ENCODE results near the gene RABGAP1L. TPM values are rescaled to one million over a fixed set of nuclear protein-coding genes. Genes with fewer than 3 reads are reported as not detected.

RABGAP1L gene
- total RNA-seq, 1 experiment from 2014 or later: 76.9 TPM

DNA sequence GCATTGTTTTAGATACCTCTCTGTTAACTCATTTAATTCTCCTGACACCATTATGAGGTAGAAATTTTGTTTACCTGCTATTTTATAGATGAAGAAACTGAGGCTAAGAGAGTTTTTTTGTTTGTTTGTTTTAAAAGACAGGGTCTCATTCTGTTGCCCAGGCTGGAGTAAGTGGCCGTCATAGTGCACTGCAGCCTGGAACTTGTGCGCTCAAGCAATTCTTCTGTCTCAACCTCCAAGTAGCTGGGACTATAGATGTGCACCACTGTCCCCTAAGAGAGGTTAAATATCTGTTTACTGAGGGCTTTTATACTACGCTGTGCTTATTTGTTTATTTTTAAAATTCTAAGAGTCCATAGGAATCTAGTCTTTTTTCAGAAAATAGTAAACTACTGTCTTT is 796.8 kb downstream of the RABGAP1L start:
- ChIA-PET CTCF (no interaction called here), POLR2A (no interaction called here)
- H3K27me3 Mint-ChIP-seq (ENCODE audit: low read depth): no peaks in the 10 kb centered on the region
- H3K36me3 Mint-ChIP-seq: peaks cover 40% of the 10 kb centered on the region
- DNase-seq (ENCODE audit: low spot score) (no peak), ATAC-seq (no peak)
- H3K4me1 Mint-ChIP-seq: peaks cover 34% of the 10 kb centered on the region
- H3K27ac Mint-ChIP-seq: no peak overlapping the region
- TF ChIP-seq HMGA2 (CRISPR knock-in tag; IDR thresholded peaks at IDR 0.05) (no peak), CBFB (CRISPR knock-in tag; IDR thresholded peaks at IDR 0.05; ENCODE audit: low read depth) (no peak), TP53 (CRISPR knock-in tag; IDR thresholded peaks at IDR 0.05) (no peak), KAT7 (CRISPR knock-in tag; IDR thresholded peaks at IDR 0.05; ENCODE audit: borderline replicate concordance) (no peak), ZNF263 (CRISPR knock-in tag; IDR thresholded peaks at IDR 0.05; ENCODE audit: low read depth) (no peak), CDX4 (CRISPR knock-in tag; IDR thresholded peaks at IDR 0.05; ENCODE audit: borderline replicate concordance) (no peak), GABPB1 (CRISPR knock-in tag; IDR thresholded peaks at IDR 0.05) (no peak), E2F4 (CRISPR knock-in tag; IDR thresholded peaks at IDR 0.05; ENCODE audit: borderline replicate concordance, low read depth) (no peak), TEAD1 (CRISPR knock-in tag; IDR thresholded peaks at IDR 0.05) (no peak), ZNF317 (CRISPR knock-in tag; IDR thresholded peaks at IDR 0.05; ENCODE audit: borderline replicate concordance, low read depth) (no peak), CTCF (IDR thresholded peaks at IDR 0.05) (no peak), MAX (CRISPR knock-in tag; IDR thresholded peaks at IDR 0.05) (no peak)
- H3K4me3 Mint-ChIP-seq: no peak overlapping the region
- no peaks in the 10 kb centered on the region for H3K9me3 Mint-ChIP-seq

DNA sequence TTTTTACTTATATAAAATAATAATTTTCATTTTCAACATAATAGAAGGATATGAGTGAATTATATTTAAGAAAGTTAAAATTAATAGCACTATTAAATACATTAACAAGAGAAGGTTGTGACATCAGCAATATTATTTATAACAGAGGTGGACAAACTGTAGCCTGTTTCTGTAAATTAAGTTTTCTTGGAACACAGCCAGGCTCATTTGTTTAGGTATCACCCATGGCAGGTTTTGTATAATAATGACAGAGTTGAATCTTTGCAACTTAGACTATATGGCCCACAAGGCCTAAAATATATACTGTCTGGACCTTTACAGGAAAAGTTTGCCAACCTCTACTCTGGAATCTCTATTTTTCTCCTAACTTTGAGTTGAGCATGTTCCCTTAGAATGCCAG is 797.7 kb downstream of the RABGAP1L start:
- no peak for ATAC-seq
- peaks cover 34% of the 10 kb centered on the region for H3K4me1 Mint-ChIP-seq
- ChIA-PET POLR2A (no interaction called here), CTCF (interaction anchor here (1.0 kb wide), 1 partner anchor 30 kb away, joined by 3 read pairs; no protein-coding TSS in a partner anchor)
- no peaks in the 10 kb centered on the region for H3K27me3 Mint-ChIP-seq (ENCODE audit: low read depth)
- no peaks in the 10 kb centered on the region for H3K9me3 Mint-ChIP-seq
- H3K36me3 Mint-ChIP-seq: peaks cover 37% of the 10 kb centered on the region
- H3K4me3 Mint-ChIP-seq: no peak overlapping the region
- no peak for DNase-seq (ENCODE audit: low spot score)
- H3K27ac Mint-ChIP-seq: no peak overlapping the region
- TF ChIP-seq NR3C1 (CRISPR knock-in tag; conservative IDR thresholded peaks at IDR 0.05; ENCODE audit: low read depth) (no peak), ARID4B (CRISPR knock-in tag; IDR thresholded peaks at IDR 0.05; ENCODE audit: borderline replicate concordance) (no peak), ZNF219 (CRISPR knock-in tag; IDR thresholded peaks at IDR 0.05; ENCODE audit: borderline replicate concordance) (no peak), ZNF671 (CRISPR knock-in tag; IDR thresholded peaks at IDR 0.05) (no peak), ZSCAN18 (CRISPR knock-in tag; IDR thresholded peaks at IDR 0.05) (no peak), SMAD3 (CRISPR knock-in tag; IDR thresholded peaks at IDR 0.05; ENCODE audit: borderline replicate concordance) (no peak), MXD4 (CRISPR knock-in tag; IDR thresholded peaks at IDR 0.05; ENCODE audit: borderline replicate concordance) (no peak)
- TF ChIP-seq, protein P1, sequence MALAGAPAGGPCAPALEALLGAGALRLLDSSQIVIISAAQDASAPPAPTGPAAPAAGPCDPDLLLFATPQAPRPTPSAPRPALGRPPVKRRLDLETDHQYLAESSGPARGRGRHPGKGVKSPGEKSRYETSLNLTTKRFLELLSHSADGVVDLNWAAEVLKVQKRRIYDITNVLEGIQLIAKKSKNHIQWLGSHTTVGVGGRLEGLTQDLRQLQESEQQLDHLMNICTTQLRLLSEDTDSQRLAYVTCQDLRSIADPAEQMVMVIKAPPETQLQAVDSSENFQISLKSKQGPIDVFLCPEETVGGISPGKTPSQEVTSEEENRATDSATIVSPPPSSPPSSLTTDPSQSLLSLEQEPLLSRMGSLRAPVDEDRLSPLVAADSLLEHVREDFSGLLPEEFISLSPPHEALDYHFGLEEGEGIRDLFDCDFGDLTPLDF (CRISPR knock-in tag; IDR thresholded peaks at IDR 0.05): no peak
- TF ChIP-seq, protein P2, sequence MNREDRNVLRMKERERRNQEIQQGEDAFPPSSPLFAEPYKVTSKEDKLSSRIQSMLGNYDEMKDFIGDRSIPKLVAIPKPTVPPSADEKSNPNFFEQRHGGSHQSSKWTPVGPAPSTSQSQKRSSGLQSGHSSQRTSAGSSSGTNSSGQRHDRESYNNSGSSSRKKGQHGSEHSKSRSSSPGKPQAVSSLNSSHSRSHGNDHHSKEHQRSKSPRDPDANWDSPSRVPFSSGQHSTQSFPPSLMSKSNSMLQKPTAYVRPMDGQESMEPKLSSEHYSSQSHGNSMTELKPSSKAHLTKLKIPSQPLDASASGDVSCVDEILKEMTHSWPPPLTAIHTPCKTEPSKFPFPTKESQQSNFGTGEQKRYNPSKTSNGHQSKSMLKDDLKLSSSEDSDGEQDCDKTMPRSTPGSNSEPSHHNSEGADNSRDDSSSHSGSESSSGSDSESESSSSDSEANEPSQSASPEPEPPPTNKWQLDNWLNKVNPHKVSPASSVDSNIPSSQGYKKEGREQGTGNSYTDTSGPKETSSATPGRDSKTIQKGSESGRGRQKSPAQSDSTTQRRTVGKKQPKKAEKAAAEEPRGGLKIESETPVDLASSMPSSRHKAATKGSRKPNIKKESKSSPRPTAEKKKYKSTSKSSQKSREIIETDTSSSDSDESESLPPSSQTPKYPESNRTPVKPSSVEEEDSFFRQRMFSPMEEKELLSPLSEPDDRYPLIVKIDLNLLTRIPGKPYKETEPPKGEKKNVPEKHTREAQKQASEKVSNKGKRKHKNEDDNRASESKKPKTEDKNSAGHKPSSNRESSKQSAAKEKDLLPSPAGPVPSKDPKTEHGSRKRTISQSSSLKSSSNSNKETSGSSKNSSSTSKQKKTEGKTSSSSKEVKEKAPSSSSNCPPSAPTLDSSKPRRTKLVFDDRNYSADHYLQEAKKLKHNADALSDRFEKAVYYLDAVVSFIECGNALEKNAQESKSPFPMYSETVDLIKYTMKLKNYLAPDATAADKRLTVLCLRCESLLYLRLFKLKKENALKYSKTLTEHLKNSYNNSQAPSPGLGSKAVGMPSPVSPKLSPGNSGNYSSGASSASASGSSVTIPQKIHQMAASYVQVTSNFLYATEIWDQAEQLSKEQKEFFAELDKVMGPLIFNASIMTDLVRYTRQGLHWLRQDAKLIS (CRISPR knock-in tag; IDR thresholded peaks at IDR 0.05; ENCODE audit: borderline replicate concordance): no peak
